Measurements from ENCODE around the gene TXLNG. TPM values are rescaled to one million over a fixed set of nuclear protein-coding genes. Genes with fewer than 3 reads are reported as not detected.

Gene TXLNG
- total and polyA plus RNA-seq, 2 of the 4 experiments (the other 2 are of a cell fraction): 7.0 to 9.7 TPM

GRCh38 chrX:16778545-16778944, 7.7 kb upstream of the TXLNG start:
- peak; percentile 16 for DNase-seq
- dilution Hi-C loops (cut with HindIII; ENCODE audit: low sequenced_read_pairs, unreplicated experiment): no loop called here
- CTCF ChIA-PET: no interaction called here

More at GRCh38 chrX:16778545-16778944, 7.7 kb upstream of the TXLNG start:
- ATAC-seq (ENCODE audit: low read depth): no peak
- Histone ChIP-seq H2BK120ac (ENCODE audit: low read depth, low read length) (no peak overlapping the region), H3K23ac (ENCODE audit: low read depth, low read length) (no peak overlapping the region), H3K4me1 (ENCODE audit: control insufficient read depth, insufficient read depth, low read length) (no peaks in the 10 kb centered on the region), H3K27me3 (ENCODE audit: control insufficient read depth, insufficient read depth, low read length) (peaks cover 4% of the 10 kb centered on the region), H2BK5ac (ENCODE audit: low read depth, low read length, poor library complexity, severe bottlenecking) (no peak overlapping the region), H3K79me1 (ENCODE audit: low read depth in 1 of 2, low read length in 2 of 2) (no peaks in the 10 kb centered on the region), H4K91ac (ENCODE audit: insufficient read depth, low read depth, low read length) (no peak overlapping the region), H2BK15ac (ENCODE audit: low read depth, low read length) (no peak overlapping the region), H2BK20ac (ENCODE audit: low read depth, low read length) (no peak overlapping the region), H3K4me2 (ENCODE audit: low read depth, low read length) (no peak overlapping the region), H3K36me3 (ENCODE audit: control insufficient read depth, insufficient read depth, low read length) (no peaks in the 10 kb centered on the region), H4K5ac (ENCODE audit: low read depth, low read length) (no peak overlapping the region), H2AK5ac (ENCODE audit: low read depth, low read length) (no peak overlapping the region), H4K8ac (ENCODE audit: low read depth in 2 of 2, low read length in 2 of 2) (no peak overlapping the region), H3K56ac (ENCODE audit: extremely low read depth, insufficient read depth, low read length) (no peak overlapping the region), H3K27ac (ENCODE audit: insufficient read depth, low read length) (no peak overlapping the region), H2AFZ (replicated peaks; ENCODE audit: low read length, poor library complexity) (no peak overlapping the region), H3K18ac (ENCODE audit: low read depth, low read length) (no peak overlapping the region), H3K9me3 (ENCODE audit: control insufficient read depth, insufficient read depth, low read length) (no peaks in the 10 kb centered on the region), H3K14ac (replicated peaks; ENCODE audit: low read depth, low read length) (no peak overlapping the region), H3K9me1 (ENCODE audit: insufficient read depth, low read length) (no peaks in the 10 kb centered on the region), H3K4me3 (ENCODE audit: insufficient read depth, low read depth, low read length) (no peak overlapping the region), H3K4ac (ENCODE audit: low read depth, low read length) (no peak overlapping the region), H4K20me1 (ENCODE audit: insufficient read depth, low read length) (no peaks in the 10 kb centered on the region), H3K9ac (ENCODE audit: low read depth, low read length) (no peak overlapping the region), H2AK9ac (replicated peaks; ENCODE audit: low read depth, low read length, poor library complexity) (no peak overlapping the region)
- intact Hi-C loops (cut with micrococcal nuclease) (no loop called here), in situ Hi-C loops (cut with MboI; ENCODE audit: low sequenced_read_pairs) (no loop called here)
- TF ChIP-seq CEBPB (IDR thresholded peaks at IDR 0.05; ENCODE audit: low read depth, low read length) (peak; percentile 79), RFX5 (IDR thresholded peaks at IDR 0.05; ENCODE audit: low read depth, low read length) (no peak), NFE2L2 (IDR thresholded peaks at IDR 0.05; ENCODE audit: low read depth, low read length) (no peak)
- no TSS peak for BruUV-seq (replicated peaks)
- POLR2A ChIA-PET (ENCODE audit: unreplicated experiment): no interaction called here

Measured in IMR-90 (cell line).